ENCODE measurements around the gene SDHAF4. TPM values are rescaled to one million over a fixed set of nuclear protein-coding genes. Genes with fewer than 3 reads are reported as not detected.

SDHAF4 gene
- total and polyA plus RNA-seq, 2 experiments from 2014 or later: 11.9 to 16.0 TPM

DNA sequence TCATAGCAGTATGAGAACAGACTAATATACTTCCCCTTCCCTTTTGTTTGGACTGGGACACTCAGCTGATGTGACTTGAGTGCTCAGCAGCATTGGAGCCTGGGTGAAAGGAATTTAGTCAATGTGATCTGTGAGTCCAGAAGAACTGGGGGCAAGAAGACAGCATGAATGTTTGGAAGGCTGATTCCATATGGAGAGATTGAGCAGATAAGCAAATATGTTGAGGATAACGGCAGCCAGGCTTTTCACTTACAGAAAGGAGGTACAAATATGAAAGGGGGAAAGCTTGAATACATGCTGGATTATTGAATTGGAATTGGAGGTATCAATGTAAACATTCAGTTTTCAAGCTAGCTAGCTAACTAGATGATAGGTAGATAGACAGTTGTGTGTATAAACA, 63.2 kb downstream of the SDHAF4 start:
- no peak for DNase-seq (ENCODE audit: low spot score)
- Histone ChIP-seq H4K20me1 (ENCODE audit: insufficient read depth, poor library complexity, severe bottlenecking) (no peaks in the 10 kb centered on the region), H3K4me2 (no peak overlapping the region), H3K9me2 (replicated peaks; ENCODE audit: insufficient read depth) (no peaks in the 10 kb centered on the region), H2AFZ (no peak overlapping the region), H3K4me1 (ENCODE audit: insufficient read depth) (no peaks in the 10 kb centered on the region), H3K36me3 (replicated peaks; ENCODE audit: insufficient read depth, low read depth) (no peaks in the 10 kb centered on the region), H3K79me2 (no peaks in the 10 kb centered on the region), H3K27ac (no peak overlapping the region), H3K9me3 (ENCODE audit: low read depth) (no peaks in the 10 kb centered on the region), H3K4me3 (no peak overlapping the region), H3K27me3 (no peaks in the 10 kb centered on the region)
- TF ChIP-seq EZH2phosphoT487 (IDR thresholded peaks at IDR 0.05; ENCODE audit: low read depth, severe bottlenecking, unreplicated experiment) (no peak), EZH2 (IDR thresholded peaks at IDR 0.05; ENCODE audit: borderline replicate concordance) (no peak)
- TF ChIP-seq, protein P1, sequence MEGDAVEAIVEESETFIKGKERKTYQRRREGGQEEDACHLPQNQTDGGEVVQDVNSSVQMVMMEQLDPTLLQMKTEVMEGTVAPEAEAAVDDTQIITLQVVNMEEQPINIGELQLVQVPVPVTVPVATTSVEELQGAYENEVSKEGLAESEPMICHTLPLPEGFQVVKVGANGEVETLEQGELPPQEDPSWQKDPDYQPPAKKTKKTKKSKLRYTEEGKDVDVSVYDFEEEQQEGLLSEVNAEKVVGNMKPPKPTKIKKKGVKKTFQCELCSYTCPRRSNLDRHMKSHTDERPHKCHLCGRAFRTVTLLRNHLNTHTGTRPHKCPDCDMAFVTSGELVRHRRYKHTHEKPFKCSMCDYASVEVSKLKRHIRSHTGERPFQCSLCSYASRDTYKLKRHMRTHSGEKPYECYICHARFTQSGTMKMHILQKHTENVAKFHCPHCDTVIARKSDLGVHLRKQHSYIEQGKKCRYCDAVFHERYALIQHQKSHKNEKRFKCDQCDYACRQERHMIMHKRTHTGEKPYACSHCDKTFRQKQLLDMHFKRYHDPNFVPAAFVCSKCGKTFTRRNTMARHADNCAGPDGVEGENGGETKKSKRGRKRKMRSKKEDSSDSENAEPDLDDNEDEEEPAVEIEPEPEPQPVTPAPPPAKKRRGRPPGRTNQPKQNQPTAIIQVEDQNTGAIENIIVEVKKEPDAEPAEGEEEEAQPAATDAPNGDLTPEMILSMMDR (IDR thresholded peaks at IDR 0.05; ENCODE audit: poor library complexity): no peak
- WGBS (ENCODE audit: low lambda C conversion rate, missing lambda C conversion rate): 75% methylated on average over 1 of the region's 1 CpG

DNA sequence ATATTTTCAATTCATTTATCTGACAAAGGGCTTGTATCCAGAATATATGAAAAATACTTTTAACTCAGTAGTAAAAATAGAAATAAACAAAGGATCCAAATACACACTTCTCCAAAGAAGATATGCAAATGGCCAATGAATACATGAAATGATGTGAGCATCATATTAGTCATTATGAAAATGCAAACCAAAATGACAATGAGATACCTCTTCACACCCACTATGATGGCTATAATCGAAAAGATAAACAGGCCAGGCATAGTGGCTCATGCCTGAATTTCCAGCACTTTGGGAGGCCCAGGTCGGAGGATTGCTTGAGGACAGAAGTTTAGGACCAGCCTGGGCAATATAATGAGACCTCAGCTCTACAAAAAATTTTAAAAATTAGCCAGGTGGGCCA, 67.1 kb downstream of the SDHAF4 start:
- Histone ChIP-seq H3K4me3 (no peak overlapping the region), H2AFZ (no peak overlapping the region)
- WGBS (ENCODE audit: low lambda C conversion rate, missing lambda C conversion rate): 81% methylated on average over 2 of the region's 2 CpGs

DNA sequence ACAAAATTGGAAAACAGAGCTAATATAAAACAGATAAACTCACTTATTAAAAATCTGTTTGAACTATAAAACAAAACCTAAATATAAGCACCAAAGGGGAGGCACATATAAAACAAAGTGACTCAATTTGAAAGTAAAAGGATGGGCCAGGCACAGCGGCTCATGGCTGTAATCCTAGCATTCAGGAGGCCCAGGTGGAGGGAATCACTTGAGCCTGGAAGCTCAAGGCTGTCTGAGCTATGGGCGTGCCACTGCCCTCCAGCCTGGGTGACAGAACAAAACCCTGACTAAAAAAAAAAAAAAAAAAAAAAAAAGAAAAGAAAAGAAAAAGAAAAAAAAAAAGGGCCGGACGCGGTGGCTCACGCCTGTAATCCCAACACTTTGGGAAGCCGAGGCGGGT, 69.9 kb downstream of the SDHAF4 start:
- WGBS (ENCODE audit: low lambda C conversion rate, missing lambda C conversion rate): 92% methylated on average over 2 of the region's 8 CpGs
- Histone ChIP-seq H3K9me2 (replicated peaks; ENCODE audit: insufficient read depth) (no peaks in the 10 kb centered on the region), H4K20me1 (ENCODE audit: insufficient read depth, poor library complexity, severe bottlenecking) (no peaks in the 10 kb centered on the region), H3K27ac (no peak overlapping the region), H3K27me3 (no peaks in the 10 kb centered on the region), H3K4me3 (no peak overlapping the region), H3K4me1 (ENCODE audit: insufficient read depth) (no peaks in the 10 kb centered on the region), H3K79me2 (no peaks in the 10 kb centered on the region), H3K9me3 (ENCODE audit: low read depth) (no peaks in the 10 kb centered on the region), H2AFZ (no peak overlapping the region), H3K4me2 (no peak overlapping the region), H3K36me3 (replicated peaks; ENCODE audit: insufficient read depth, low read depth) (no peaks in the 10 kb centered on the region)
- TF ChIP-seq EZH2phosphoT487 (IDR thresholded peaks at IDR 0.05; ENCODE audit: low read depth, severe bottlenecking, unreplicated experiment) (no peak), EZH2 (IDR thresholded peaks at IDR 0.05; ENCODE audit: borderline replicate concordance) (no peak)
- TF ChIP-seq, protein P1 (IDR thresholded peaks at IDR 0.05; ENCODE audit: poor library complexity): no peak
- DNase-seq (ENCODE audit: low spot score): no peak

More for the DNA sequence above, 67.1 kb downstream of the SDHAF4 start:
- Histone ChIP-seq H4K20me1 (ENCODE audit: insufficient read depth, poor library complexity, severe bottlenecking) (no peaks in the 10 kb centered on the region), H3K27ac (no peak overlapping the region), H3K79me2 (no peaks in the 10 kb centered on the region), H3K9me2 (replicated peaks; ENCODE audit: insufficient read depth) (no peaks in the 10 kb centered on the region), H3K9me3 (ENCODE audit: low read depth) (no peaks in the 10 kb centered on the region), H3K36me3 (replicated peaks; ENCODE audit: insufficient read depth, low read depth) (no peaks in the 10 kb centered on the region), H3K27me3 (no peaks in the 10 kb centered on the region), H3K4me2 (no peak overlapping the region), H3K4me1 (ENCODE audit: insufficient read depth) (no peaks in the 10 kb centered on the region)
- no peak for DNase-seq (ENCODE audit: low spot score)
- TF ChIP-seq, protein P1 (IDR thresholded peaks at IDR 0.05; ENCODE audit: poor library complexity): no peak
- TF ChIP-seq EZH2phosphoT487 (IDR thresholded peaks at IDR 0.05; ENCODE audit: low read depth, severe bottlenecking, unreplicated experiment) (no peak), EZH2 (IDR thresholded peaks at IDR 0.05; ENCODE audit: borderline replicate concordance) (no peak)

DNA sequence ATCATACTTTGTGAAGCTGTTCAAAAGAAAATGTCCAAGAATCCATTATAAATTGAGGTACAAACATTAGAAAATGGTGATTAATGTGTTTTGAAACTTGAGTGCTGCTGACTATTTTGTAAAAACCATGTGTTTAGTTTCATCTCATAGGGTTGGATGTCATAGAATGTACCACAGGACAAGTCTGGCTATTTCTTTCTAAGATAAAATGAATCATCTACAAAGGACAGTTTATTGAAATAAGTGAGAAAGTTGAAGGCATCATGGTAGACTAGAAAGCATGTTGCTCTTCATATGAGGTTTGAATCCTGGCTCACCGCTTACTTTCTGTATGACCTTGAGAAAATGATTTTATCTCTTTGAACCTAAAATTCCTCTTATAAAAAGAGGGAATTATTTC, 71.7 kb downstream of the SDHAF4 start:
- Histone ChIP-seq H3K36me3 (replicated peaks; ENCODE audit: insufficient read depth, low read depth) (no peaks in the 10 kb centered on the region), H3K9me2 (replicated peaks; ENCODE audit: insufficient read depth) (no peaks in the 10 kb centered on the region), H3K27ac (no peak overlapping the region), H3K4me3 (no peak overlapping the region), H3K9me3 (ENCODE audit: low read depth) (no peaks in the 10 kb centered on the region), H2AFZ (no peak overlapping the region), H3K79me2 (no peaks in the 10 kb centered on the region), H3K4me2 (no peak overlapping the region), H3K27me3 (no peaks in the 10 kb centered on the region), H4K20me1 (ENCODE audit: insufficient read depth, poor library complexity, severe bottlenecking) (no peaks in the 10 kb centered on the region), H3K4me1 (ENCODE audit: insufficient read depth) (no peaks in the 10 kb centered on the region)
- no peak for DNase-seq (ENCODE audit: low spot score)
- 100% methylated on average over 1 of the region's 1 CpG for WGBS (ENCODE audit: low lambda C conversion rate, missing lambda C conversion rate)
- TF ChIP-seq EZH2phosphoT487 (IDR thresholded peaks at IDR 0.05; ENCODE audit: low read depth, severe bottlenecking, unreplicated experiment) (no peak), EZH2 (IDR thresholded peaks at IDR 0.05; ENCODE audit: borderline replicate concordance) (no peak)
- TF ChIP-seq, protein P1 (IDR thresholded peaks at IDR 0.05; ENCODE audit: poor library complexity): no peak
